GM19452 (cell line): Measurements from ENCODE around the gene SHISA3.

ENCODE experiments used
- ATAC-seq: cut with Tn5 transposase; IDR thresholded peaks from one replicate; pipeline ENCODE4 v1.9.1; 2021; ENCODE audit not compliant: unreplicated experiment

Gene SHISA3

GRCh38 chr4:42391355-42391664 is 6.0 kb upstream of the SHISA3 start:
- ATAC-seq = no peak

GRCh38 chr4:42391981-42392380 is 5.3 kb upstream of the SHISA3 start:
- no peak for ATAC-seq

GRCh38 chr4:42392436-42392835 is 4.9 kb upstream of the SHISA3 start:
- no peak for ATAC-seq

- no peak for ATAC-seq
Measured at GRCh38 chr4:42395595-42395994, 1.7 kb upstream of the SHISA3 start.

- ATAC-seq = no peak
Measured at GRCh38 chr4:42396361-42396751, 932 bp upstream of the SHISA3 start.

GRCh38 chr4:42397635-42398170 is 415 bp downstream of the SHISA3 start:
- peak; percentile 36 for ATAC-seq

- ATAC-seq = peak; percentile 23
Measured at GRCh38 chr4:42398171-42398870, 1.0 kb downstream of the SHISA3 start.

GRCh38 chr4:42398871-42399331 is 1.6 kb downstream of the SHISA3 start:
- no peak for ATAC-seq

GRCh38 chr4:42399393-42399792 is 2.1 kb downstream of the SHISA3 start:
- ATAC-seq = no peak

GRCh38 chr4:42401171-42401570 is 3.9 kb downstream of the SHISA3 start:
- ATAC-seq = no peak

GRCh38 chr4:42404001-42404400 is 6.7 kb downstream of the SHISA3 start:
- ATAC-seq = no peak

- ATAC-seq = no peak
Measured at GRCh38 chr4:42410446-42410845, 13.2 kb downstream of the SHISA3 start.

- no peak for ATAC-seq
Measured at GRCh38 chr4:42411803-42412202, 14.5 kb downstream of the SHISA3 start.

GRCh38 chr4:42412251-42412650 is 15.0 kb downstream of the SHISA3 start:
- ATAC-seq = no peak

GRCh38 chr4:42415281-42415680 is 18.0 kb downstream of the SHISA3 start:
- ATAC-seq = no peak

- no peak for ATAC-seq
Measured at GRCh38 chr4:42416017-42416416, 18.7 kb downstream of the SHISA3 start.

GRCh38 chr4:42417550-42417949 is 20.3 kb downstream of the SHISA3 start:
- no peak for ATAC-seq

GRCh38 chr4:42420140-42420539 is 22.9 kb downstream of the SHISA3 start:
- no peak for ATAC-seq

GRCh38 chr4:42425146-42426065 is 28.1 kb downstream of the SHISA3 start:
- no peak for ATAC-seq

GRCh38 chr4:42428036-42428435 is 30.7 kb downstream of the SHISA3 start:
- ATAC-seq = no peak

GRCh38 chr4:42436928-42437565 is 39.8 kb downstream of the SHISA3 start:
- no peak for ATAC-seq

- ATAC-seq = no peak
Measured at GRCh38 chr4:42440083-42440482, 42.8 kb downstream of the SHISA3 start.
